DMS79 (cell line): ENCODE results near the gene HAS3.
"Not testable (repeated sequence)": the region's sequence is repeated elsewhere in the genome, so short reads cannot be mapped to it uniquely, and the experiment has no call there.

Experiments used
- DNase-seq: peaks from one replicate; lab custom pipeline; 2025; lab: John Stamatoyannopoulos, UW

Gene HAS3

GRCh38 chr16:69118468-69118867 is 13.0 kb downstream of the HAS3 start:
- no peak for DNase-seq

- DNase-seq = no peak
Measured at GRCh38 chr16:69118994-69119393, 13.5 kb downstream of the HAS3 start.

- no peak for DNase-seq
Measured at GRCh38 chr16:69119536-69119935, 14.1 kb downstream of the HAS3 start.

GRCh38 chr16:69120096-69120664 is 14.7 kb downstream of the HAS3 start:
- DNase-seq = no peak

GRCh38 chr16:69123910-69124309 is 18.5 kb downstream of the HAS3 start:
- no peak for DNase-seq

- DNase-seq = not testable (repeated sequence)
Measured at GRCh38 chr16:69124406-69124805, 19.0 kb downstream of the HAS3 start.

GRCh38 chr16:69124961-69125360 is 19.5 kb downstream of the HAS3 start:
- DNase-seq = not testable (repeated sequence)

GRCh38 chr16:69126221-69126620 is 20.8 kb downstream of the HAS3 start:
- no peak for DNase-seq

GRCh38 chr16:69126801-69127200 is 21.3 kb downstream of the HAS3 start:
- DNase-seq = not testable (repeated sequence)

- DNase-seq = no peak
Measured at GRCh38 chr16:69127966-69128510, 22.6 kb downstream of the HAS3 start.

GRCh38 chr16:69130461-69130860 is 25.0 kb downstream of the HAS3 start:
- no peak for DNase-seq

- DNase-seq = no peak
Measured at GRCh38 chr16:69131167-69131838, 25.9 kb downstream of the HAS3 start.

- DNase-seq = no peak
Measured at GRCh38 chr16:69131839-69132423, 26.5 kb downstream of the HAS3 start.

- DNase-seq = peak; percentile 16
Measured at GRCh38 chr16:69132424-69133252, 27.2 kb downstream of the HAS3 start, which contains the start of the genes CHTF8 and UTP4. CHTF8 (minus strand) TSS chr16:69132588; CDS start chr16:69121458, 11,130 bp downstream. UTP4 (plus strand) TSS chr16:69132649; CDS start chr16:69133460, 811 bp downstream.

- no peak for DNase-seq
Measured at GRCh38 chr16:69133373-69133954, 28.0 kb downstream of the HAS3 start.

- no peak for DNase-seq
Measured at GRCh38 chr16:69138608-69139007, 33.2 kb downstream of the HAS3 start.

- DNase-seq = not testable (repeated sequence)
Measured at GRCh38 chr16:69139464-69139863, 34.0 kb downstream of the HAS3 start.

- no peak for DNase-seq
Measured at GRCh38 chr16:69141014-69141413, 35.6 kb downstream of the HAS3 start.

- no peak for DNase-seq
Measured at GRCh38 chr16:69141936-69142335, 36.5 kb downstream of the HAS3 start.

GRCh38 chr16:69143116-69143515 is 37.7 kb downstream of the HAS3 start:
- no peak for DNase-seq

GRCh38 chr16:69145658-69146057 is 40.2 kb downstream of the HAS3 start:
- DNase-seq = no peak

GRCh38 chr16:69149621-69150020 is 44.2 kb downstream of the HAS3 start:
- not testable (repeated sequence) for DNase-seq
